ENCODE results near the gene SSB.
"Not testable (repeated sequence)": the region's sequence is repeated elsewhere in the genome, so short reads cannot be mapped to it uniquely, and the experiment has no call there.

Gene SSB

DNA sequence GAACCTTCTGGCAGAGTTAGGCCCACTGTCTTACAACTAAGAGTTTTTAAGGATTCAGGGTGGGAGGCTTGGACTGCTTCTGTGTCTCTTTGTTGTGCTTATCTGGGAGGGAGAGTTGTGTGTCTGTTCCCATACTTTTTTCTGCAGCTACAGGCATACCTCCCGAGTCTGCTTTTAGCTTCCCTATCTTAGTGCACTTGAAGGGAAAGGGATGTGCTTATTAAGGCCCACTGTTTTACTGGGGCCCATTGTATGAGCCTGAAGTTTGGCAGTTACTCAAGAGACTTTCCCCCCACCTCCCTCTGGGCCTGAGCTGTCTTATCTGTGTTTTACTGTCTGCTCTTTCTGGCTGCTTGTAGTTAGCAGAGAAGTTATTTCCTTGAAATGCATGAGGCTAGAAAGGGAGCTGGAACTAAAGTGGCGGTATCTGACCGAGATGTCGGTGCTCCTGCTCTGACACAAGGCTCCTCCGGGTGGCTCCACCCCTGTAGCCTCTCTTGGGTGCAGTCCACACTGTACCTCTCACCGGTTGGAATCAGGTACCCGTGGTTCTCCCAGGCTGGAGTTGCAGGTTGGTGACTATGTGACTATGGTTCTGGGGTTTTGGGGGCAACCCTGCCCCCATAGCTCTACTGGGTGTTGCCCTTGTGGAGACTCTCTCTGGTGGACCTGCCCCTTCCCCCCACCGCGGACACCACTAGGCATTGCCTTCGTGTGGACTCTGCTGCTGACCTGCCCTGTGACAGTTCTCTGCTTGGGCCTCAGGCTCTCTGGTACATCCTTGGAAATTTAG lies 41.5 kb downstream of the SSB start:
- no peak for DNase-seq

DNA sequence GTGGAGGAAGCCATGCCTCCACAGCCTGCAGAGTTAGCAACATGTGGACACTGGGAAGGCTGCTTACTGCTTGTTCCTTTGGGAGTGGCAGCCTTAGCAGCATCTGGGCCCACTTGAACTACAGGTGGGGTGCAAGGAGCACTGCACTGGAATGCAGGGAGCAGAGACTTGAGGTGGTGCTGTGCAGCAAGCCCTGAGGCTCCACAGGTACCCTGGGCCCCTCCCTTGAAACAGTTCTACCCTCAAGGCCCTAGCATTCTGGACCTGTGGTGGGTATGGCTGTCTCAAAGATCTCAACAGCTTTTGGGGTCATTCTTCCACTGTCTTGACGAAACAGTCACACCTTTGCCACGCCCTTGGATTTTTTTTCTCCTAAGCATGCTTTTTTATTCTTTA lies 42.1 kb downstream of the SSB start:
- no peak for DNase-seq

DNA sequence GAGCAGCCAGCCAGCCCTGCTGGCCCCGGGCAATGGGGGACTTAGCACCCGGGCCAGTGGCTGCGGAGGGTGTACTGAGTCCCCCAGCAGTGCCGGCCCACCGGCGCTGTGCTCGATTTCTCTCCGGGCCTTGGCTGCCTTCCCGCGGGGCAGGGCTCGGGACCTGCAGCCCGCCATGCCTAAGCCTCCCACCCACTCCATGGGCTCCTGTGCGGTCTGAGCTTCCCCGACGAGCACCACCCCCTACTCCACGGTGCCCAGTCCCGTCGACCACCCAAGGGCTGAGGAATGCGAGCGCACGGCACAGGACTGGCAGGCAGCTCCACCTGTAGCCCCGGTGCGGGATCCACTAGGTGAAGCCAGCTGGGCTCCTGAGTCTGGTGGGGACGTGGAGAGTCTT lies 43.0 kb downstream of the SSB start:
- DNase-seq, result not testable (repeated sequence)

- DNase-seq, result no peak
Observed at GRCh38 chr2:169845016-169845415, 46.3 kb downstream of the SSB start.

DNA sequence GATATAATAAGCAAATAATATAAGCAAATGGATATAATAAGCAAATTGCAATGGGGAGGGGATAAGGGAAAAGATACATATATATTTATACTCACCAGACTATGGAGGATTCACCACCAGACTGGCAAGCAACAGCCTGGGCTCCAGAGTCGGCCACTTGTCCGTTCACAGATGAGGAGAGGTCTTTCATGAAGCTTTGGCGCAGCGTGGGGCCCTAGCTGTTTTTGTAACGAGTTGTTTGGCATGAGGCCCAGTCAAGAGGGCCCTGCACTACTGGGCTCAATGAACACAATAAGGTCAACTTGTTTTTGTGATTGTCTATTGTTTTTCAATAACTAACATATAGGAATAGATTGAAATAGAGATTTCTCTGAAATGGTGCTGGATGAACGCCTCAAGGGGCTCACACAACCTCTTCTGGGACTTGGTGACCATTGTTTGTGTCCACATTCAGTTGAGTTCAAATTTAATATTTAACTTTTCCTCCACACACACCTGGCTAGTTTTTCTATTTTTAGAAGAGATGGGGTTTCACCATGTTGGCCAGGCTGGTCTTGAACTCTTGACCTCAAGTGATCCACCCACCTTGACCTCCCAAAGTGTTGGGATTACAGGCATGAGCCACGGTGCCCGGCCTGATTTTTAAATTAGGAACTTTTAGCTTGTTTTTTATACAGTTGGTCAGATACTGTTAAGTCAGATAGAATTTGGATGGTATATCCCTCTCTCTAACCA lies 50.5 kb downstream of the SSB start:
- not testable (repeated sequence) for DNase-seq

- DNase-seq, result no peak
Observed at GRCh38 chr2:169849710-169850109, 51.0 kb downstream of the SSB start.

DNA sequence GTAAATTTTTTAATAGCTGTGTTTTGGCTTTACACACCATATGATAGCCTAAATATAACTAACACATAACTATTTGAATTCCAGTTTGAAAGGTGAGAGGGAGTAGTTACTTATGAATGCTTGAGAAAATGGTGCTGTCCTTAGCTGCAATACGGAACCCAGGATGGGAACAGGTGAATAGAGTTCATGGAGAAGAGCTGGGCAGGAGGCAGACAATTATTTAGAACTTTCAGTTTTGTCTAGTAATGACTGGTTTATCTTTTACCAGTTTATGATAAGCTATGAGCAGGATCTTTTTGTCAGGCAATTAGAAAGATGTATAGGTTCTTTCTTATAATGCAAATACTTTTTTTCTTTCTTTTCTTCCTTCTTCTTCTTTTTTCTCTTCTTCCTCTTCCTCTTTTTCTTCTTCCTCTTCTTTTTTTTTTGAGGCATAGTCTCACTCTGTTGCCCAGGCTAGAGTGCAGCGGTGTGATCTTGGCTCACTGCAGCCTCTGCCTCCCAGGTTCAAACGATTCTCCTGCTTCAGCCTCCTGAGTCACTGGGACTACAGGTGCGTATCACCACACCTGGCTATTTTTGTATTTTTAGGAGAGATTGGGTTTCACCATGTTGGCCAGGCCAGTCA lies 54.5 kb downstream of the SSB start:
- no peak for DNase-seq

DNA sequence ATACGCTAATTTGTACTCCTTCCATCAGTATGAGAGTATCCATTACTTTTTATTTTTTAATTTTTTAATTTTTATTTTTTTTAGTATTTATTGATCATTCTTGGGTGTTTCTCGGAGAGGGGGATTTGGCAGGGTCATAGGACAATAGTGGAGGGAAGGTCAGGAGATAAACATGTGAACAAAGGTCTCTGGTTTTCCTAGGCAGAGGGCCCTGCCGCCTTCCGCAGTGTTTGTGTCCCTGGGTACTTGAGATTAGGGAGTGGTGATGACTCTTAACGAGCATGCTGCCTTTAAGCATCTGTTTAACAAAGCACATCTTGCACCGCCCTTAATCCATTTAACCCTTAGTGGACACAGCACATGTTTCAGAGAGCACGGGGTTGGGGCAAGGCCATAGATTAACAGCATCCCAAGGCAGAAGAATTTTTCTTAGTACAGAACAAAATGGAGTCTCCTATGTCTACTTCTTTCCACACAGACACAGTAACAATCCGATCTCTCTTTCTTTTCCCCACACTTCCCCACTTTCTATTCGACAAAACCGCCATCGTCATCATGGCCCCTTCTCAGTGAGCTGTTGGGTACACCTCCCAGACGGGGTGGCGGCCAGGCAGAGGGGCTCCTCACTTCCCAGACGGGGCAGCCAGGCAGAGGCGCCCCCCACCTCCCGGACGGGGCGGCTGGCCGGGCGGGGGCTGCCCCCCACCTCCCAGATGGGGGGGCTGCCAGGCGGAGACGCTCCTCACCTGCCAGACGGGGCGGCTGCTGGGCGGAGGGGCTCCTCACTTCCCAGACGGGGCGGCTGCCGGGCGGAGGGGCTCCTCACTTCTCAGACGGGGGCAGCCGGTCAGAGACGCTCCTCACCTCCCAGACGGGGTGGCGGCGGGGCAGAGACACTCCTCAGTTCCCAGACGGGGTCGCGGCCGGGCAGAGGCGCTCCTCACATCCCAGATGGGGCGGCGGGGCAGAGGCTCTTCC lies 56.9 kb downstream of the SSB start:
- DNase-seq, result not testable (repeated sequence)

DNA sequence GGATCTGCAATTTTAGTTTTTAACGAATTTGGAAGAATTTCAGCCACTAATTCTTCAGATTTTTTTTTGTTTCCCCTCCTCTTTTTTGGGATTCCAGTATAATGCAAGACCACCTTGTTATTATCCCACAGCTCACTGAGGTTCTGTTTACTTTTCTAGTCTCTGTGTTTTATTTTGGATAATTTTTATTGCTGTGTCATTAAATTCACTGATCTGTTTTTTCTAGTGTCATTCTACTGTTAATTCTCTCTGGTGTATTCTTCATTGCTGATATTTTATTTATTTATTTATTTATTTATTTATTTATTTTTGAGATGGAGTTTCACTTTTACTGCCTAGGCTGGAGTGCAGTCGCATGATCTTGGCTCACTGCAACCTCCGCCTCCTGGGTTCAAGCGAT lies 60.8 kb downstream of the SSB start:
- DNase-seq, result no peak

- no peak for DNase-seq
Observed at GRCh38 chr2:169860149-169860548, 61.5 kb downstream of the SSB start.
